ENCODE measurements around the gene UQCRFS1. TPM values are rescaled to one million over a fixed set of nuclear protein-coding genes. Genes with fewer than 3 reads are reported as not detected.

The UQCRFS1 gene
- total RNA-seq, 1 experiment from 2014 or later, result 37.1 TPM

DNA sequence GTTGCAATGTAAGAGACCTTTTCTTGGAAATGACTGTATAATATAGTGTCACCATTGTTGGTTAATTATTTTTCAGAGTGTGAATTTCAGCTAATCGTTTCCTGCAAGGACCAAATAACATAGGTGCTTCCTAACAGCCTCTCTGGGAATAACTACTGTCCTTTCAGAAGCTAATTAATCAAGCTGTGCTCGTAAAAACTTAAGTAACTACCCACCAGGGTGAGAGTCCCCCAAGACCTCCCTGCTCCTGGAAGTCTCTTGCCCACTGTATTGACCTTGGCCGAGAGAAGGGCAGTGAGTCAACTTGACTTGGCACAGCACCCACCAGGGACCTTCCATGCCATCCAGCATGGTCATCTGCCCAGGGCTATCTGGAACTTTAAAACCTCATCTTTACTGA, 50.3 kb downstream of the UQCRFS1 start:
- no peak for DNase-seq (ENCODE audit: low spot score)

- no peak for DNase-seq (ENCODE audit: low spot score)
These were observed 57.3 kb downstream of the UQCRFS1 start for GRCh38 chr19:29155683-29156082.
